DOHH2 (cell line): Measurements from ENCODE around the gene AMMECR1.

Source experiments
- H3F3A ChIP-seq: fragments of 200-600 bp; sonication (generic), shearing (Covaris generic); 2 replicates; pipeline ENCODE4 v1.6.0; 2016; ENCODE audit warnings: antibody characterized with exemption, mild to moderate bottlenecking; ENCODE audit not compliant: control insufficient read depth, insufficient read depth
- H3K27ac ChIP-seq: fragments of 200-600 bp; sonication (generic); 2 replicates; pipeline ENCODE4 v1.5.1; 2014; ENCODE audit warnings: low read depth, mild to moderate bottlenecking, low read length, moderate library complexity
- H3K27me3 ChIP-seq: fragments of 200-600 bp; sonication (generic); 2 replicates; pipeline ENCODE4 v1.6.1; 2014; ENCODE audit warnings: mild to moderate bottlenecking, low read length, mixed read lengths; ENCODE audit not compliant: control insufficient read depth
- H3K36me3 ChIP-seq: fragments of 200-600 bp; sonication (generic); 2 replicates; pipeline ENCODE4 v1.6.1; 2014; ENCODE audit warnings: mild to moderate bottlenecking, low read length, moderate library complexity, mixed read lengths; ENCODE audit not compliant: control insufficient read depth
- H3K4me1 ChIP-seq: fragments of 200-600 bp; sonication (generic); 2 replicates; pipeline ENCODE4 v1.6.1; 2014; ENCODE audit warnings: mild to moderate bottlenecking, low read length, mixed read lengths; ENCODE audit not compliant: control insufficient read depth
- H3K4me2 ChIP-seq: fragments of 200-600 bp; sonication (generic); 2 replicates; pipeline ENCODE4 v1.6.0; 2014; ENCODE audit warnings: mild to moderate bottlenecking, low read length, moderate library complexity
- H3K4me3 ChIP-seq: fragments of 200-600 bp; sonication (generic); 2 replicates; pipeline ENCODE4 v1.5.1; 2014; ENCODE audit warnings: mild to moderate bottlenecking, low read length, mixed read lengths
- H3K79me2 ChIP-seq: fragments of 200-600 bp; sonication (generic); 2 replicates; pipeline ENCODE4 v1.6.1; 2014; ENCODE audit warnings: mild to moderate bottlenecking, low read length, mixed read lengths; ENCODE audit not compliant: control insufficient read depth
- H3K9me2 ChIP-seq: fragments of 200-600 bp; sonication (generic); replicated peaks from 2 replicates; pipeline ENCODE4 v1.6.1; 2014; ENCODE audit warnings: mild to moderate bottlenecking, low read length, mixed read lengths; ENCODE audit not compliant: control insufficient read depth
- H3K9me3 ChIP-seq: fragments of 200-600 bp; sonication (generic); 2 replicates; pipeline ENCODE4 v1.6.1; 2014; ENCODE audit warnings: antibody characterized with exemption, low read length, mixed read lengths; ENCODE audit not compliant: control insufficient read depth, insufficient read depth
- H4K20me1 ChIP-seq: fragments of 200-600 bp; sonication (generic); 2 replicates; pipeline ENCODE4 v1.6.0; 2014; ENCODE audit warnings: low read depth, mild to moderate bottlenecking, antibody characterized with exemption, low read length, moderate library complexity; ENCODE audit not compliant: control insufficient read depth, insufficient read depth
- CTCF ChIP-seq: fragments of 200-600 bp; sonication (generic); IDR thresholded peaks from one replicate; pipeline ENCODE4 v1.5.1; 2014; ENCODE audit warnings: antibody characterized with exemption, mild to moderate bottlenecking, low read depth, low read length; ENCODE audit not compliant: poor library complexity, severe bottlenecking
- EZH2phosphoT487 ChIP-seq: fragments of 200-600 bp; sonication (generic); IDR thresholded peaks from 2 replicates; pipeline ENCODE4 v1.6.1; 2017; ENCODE audit warnings: borderline replicate concordance, mild to moderate bottlenecking, antibody characterized with exemption, low read length, moderate library complexity, mixed read lengths

The AMMECR1 gene

GRCh38 chrX:110213183-110213582 is 104.7 kb downstream of the AMMECR1 start:
- no peak for TF ChIP-seq EZH2phosphoT487
- no peak for TF ChIP-seq CTCF
- no peaks in the 10 kb centered on the region; the same call in 1 of the 2 replicates for H3K36me3 ChIP-seq
- no peaks in the 10 kb centered on the region for H3K9me3 ChIP-seq
- no peak overlapping the region for H3K4me2 ChIP-seq
- H3K9me2 ChIP-seq = no peaks in the 10 kb centered on the region
- no peaks in the 10 kb centered on the region for H3F3A ChIP-seq
- H3K4me3 ChIP-seq = no peak overlapping the region
- H3K4me1 ChIP-seq = no peaks in the 10 kb centered on the region
- no peaks in the 10 kb centered on the region for H3K27me3 ChIP-seq
- no peak overlapping the region for H3K27ac ChIP-seq
- no peaks in the 10 kb centered on the region for H3K79me2 ChIP-seq
- H4K20me1 ChIP-seq = no peaks in the 10 kb centered on the region

DNA sequence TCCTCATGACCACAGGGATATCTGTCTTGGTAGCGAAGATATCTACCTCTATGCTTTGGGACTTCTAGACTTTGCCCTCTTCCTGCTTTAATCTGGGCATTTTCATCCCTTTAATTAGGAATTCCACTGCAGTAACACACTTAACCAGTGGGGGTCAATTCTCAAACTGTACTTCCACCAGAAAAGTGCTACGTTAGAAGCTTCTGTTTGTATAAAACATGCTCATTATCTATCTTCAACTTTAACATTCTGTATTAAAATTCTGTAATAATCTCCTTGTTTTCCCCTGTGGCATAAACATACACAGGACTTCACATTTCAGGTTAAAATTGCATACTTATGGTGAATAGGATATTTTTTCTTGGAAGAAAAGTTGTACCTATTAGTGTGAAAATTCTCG is 105.6 kb downstream of the AMMECR1 start:
- Histone ChIP-seq H3K9me3 (no peaks in the 10 kb centered on the region), H3F3A (no peaks in the 10 kb centered on the region), H3K4me2 (no peak overlapping the region), H3K36me3 (no peaks in the 10 kb centered on the region; the same call in 1 of the 2 replicates), H3K9me2 (no peaks in the 10 kb centered on the region), H3K27ac (no peak overlapping the region), H4K20me1 (no peaks in the 10 kb centered on the region), H3K4me3 (no peak overlapping the region), H3K4me1 (no peaks in the 10 kb centered on the region), H3K79me2 (no peaks in the 10 kb centered on the region), H3K27me3 (no peaks in the 10 kb centered on the region)
- TF ChIP-seq EZH2phosphoT487 (no peak), CTCF (no peak)

- no peaks in the 10 kb centered on the region for H3K79me2 ChIP-seq
- no peaks in the 10 kb centered on the region for H3K4me1 ChIP-seq
- no peaks in the 10 kb centered on the region; the same call in 1 of the 2 replicates for H3K36me3 ChIP-seq
- no peaks in the 10 kb centered on the region for H4K20me1 ChIP-seq
- no peak overlapping the region for H3K27ac ChIP-seq
- TF ChIP-seq CTCF (no peak), EZH2phosphoT487 (no peak)
- no peaks in the 10 kb centered on the region for H3F3A ChIP-seq
- no peak overlapping the region for H3K4me3 ChIP-seq
- H3K9me2 ChIP-seq = no peaks in the 10 kb centered on the region
- no peaks in the 10 kb centered on the region for H3K27me3 ChIP-seq
- no peaks in the 10 kb centered on the region for H3K9me3 ChIP-seq
- no peak overlapping the region for H3K4me2 ChIP-seq
These were observed 106.5 kb downstream of the AMMECR1 start for GRCh38 chrX:110211340-110211739.
